ENCODE measurements around the gene TNNI3.

TNNI3 gene

GRCh38 chr19:55149078-55150003, 8.2 kb downstream of the TNNI3 start, which contains the start of gene TNNT1:
Gene TNNT1 (minus strand): TSS chr19:55149206. CDS start chr19:55147157, 2,049 bp downstream.
- in situ Hi-C loops (cut with HindIII; ENCODE audit: low sequenced_read_pairs): no loop called here

GRCh38 chr19:55147545-55148251, 9.8 kb downstream of the TNNI3 start:
- in situ Hi-C loops (cut with HindIII; ENCODE audit: low sequenced_read_pairs): no loop called here

- in situ Hi-C loops (cut with HindIII; ENCODE audit: low sequenced_read_pairs): no loop called here
Measured at GRCh38 chr19:55146705-55147273, 10.7 kb downstream of the TNNI3 start.

GRCh38 chr19:55146078-55146704, 11.3 kb downstream of the TNNI3 start:
- in situ Hi-C loops (cut with HindIII; ENCODE audit: low sequenced_read_pairs): no loop called here

GRCh38 chr19:55145232-55145631, 12.3 kb downstream of the TNNI3 start:
- in situ Hi-C loops (cut with HindIII; ENCODE audit: low sequenced_read_pairs): no loop called here

- in situ Hi-C loops (cut with HindIII; ENCODE audit: low sequenced_read_pairs): no loop called here
Measured at GRCh38 chr19:55141696-55142095, 15.8 kb downstream of the TNNI3 start.

GRCh38 chr19:55137915-55138314, 19.6 kb downstream of the TNNI3 start:
- in situ Hi-C loops (cut with HindIII; ENCODE audit: low sequenced_read_pairs): no loop called here

- in situ Hi-C loops (cut with HindIII; ENCODE audit: low sequenced_read_pairs): no loop called here
Measured at GRCh38 chr19:55136399-55137102, 21.0 kb downstream of the TNNI3 start.

- in situ Hi-C loops (cut with HindIII; ENCODE audit: low sequenced_read_pairs): no loop called here
Measured at GRCh38 chr19:55134736-55135135, 22.8 kb downstream of the TNNI3 start.

GRCh38 chr19:55133639-55134444, 23.7 kb downstream of the TNNI3 start:
- in situ Hi-C loops (cut with HindIII; ENCODE audit: low sequenced_read_pairs): no loop called here

- in situ Hi-C loops (cut with HindIII; ENCODE audit: low sequenced_read_pairs): no loop called here
Measured at GRCh38 chr19:55132453-55133129, 24.9 kb downstream of the TNNI3 start.

GRCh38 chr19:55131421-55131820, 26.1 kb downstream of the TNNI3 start:
- in situ Hi-C loops (cut with HindIII; ENCODE audit: low sequenced_read_pairs): no loop called here

- in situ Hi-C loops (cut with HindIII; ENCODE audit: low sequenced_read_pairs): no loop called here
Measured at GRCh38 chr19:55119053-55119452, 38.5 kb downstream of the TNNI3 start.

- in situ Hi-C loops (cut with HindIII; ENCODE audit: low sequenced_read_pairs): no loop called here
Measured at GRCh38 chr19:55118401-55118991, 39.0 kb downstream of the TNNI3 start.

GRCh38 chr19:55117663-55118391, 39.7 kb downstream of the TNNI3 start:
- in situ Hi-C loops (cut with HindIII; ENCODE audit: low sequenced_read_pairs): no loop called here

GRCh38 chr19:55116859-55117662, 40.5 kb downstream of the TNNI3 start, which contains the start of gene PPP1R12C:
Gene PPP1R12C (minus strand): TSS chr19:55117637. CDS start chr19:55117543, 94 bp downstream.
- in situ Hi-C loops (cut with HindIII; ENCODE audit: low sequenced_read_pairs): no loop called here

- in situ Hi-C loops (cut with HindIII; ENCODE audit: low sequenced_read_pairs): no loop called here
Measured at GRCh38 chr19:55116232-55116858, 41.2 kb downstream of the TNNI3 start.

Measured in endothelial cell of hepatic sinusoid (primary cell).